ENCODE measurements around the gene FAM174C.

FAM174C gene

DNA sequence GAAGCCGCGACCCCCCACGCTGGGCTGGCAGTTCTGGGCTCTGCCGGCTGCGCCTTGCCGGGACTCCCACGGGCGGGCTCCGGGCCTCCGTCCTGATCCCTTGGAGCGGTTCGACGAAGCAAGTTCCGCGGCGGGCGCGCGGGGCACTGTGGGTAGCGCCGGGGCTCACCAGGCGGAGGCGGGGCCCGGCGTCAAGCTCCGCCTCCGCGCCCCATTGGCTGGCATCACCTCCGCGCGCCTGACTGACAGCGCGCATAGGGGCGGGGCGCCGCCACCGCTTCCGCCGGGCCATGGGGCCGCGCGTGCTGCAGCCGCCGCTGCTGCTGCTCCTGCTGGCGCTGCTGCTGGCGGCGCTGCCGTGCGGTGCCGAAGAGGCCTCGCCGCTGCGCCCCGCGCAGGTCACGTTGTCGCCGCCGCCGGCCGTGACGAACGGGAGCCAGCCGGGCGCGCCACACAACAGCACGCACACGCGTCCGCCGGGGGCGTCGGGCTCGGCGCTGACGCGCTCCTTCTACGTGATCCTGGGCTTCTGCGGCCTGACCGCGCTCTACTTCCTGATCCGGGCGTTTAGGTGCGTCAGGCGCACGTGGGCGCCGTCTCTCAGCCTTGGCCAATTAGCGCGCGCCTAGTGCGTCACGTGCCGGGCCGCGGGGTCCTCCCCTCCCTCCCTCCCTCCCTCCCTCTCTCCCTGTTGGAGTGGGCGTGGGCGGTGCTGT lies at the start of gene FAM174C:
Gene FAM174C (plus strand): TSS at position 271 of the 716 bp plus-strand sequence. CDS start 20 bp downstream, at position 291.
- DNase-seq = peak; percentile 94

DNA sequence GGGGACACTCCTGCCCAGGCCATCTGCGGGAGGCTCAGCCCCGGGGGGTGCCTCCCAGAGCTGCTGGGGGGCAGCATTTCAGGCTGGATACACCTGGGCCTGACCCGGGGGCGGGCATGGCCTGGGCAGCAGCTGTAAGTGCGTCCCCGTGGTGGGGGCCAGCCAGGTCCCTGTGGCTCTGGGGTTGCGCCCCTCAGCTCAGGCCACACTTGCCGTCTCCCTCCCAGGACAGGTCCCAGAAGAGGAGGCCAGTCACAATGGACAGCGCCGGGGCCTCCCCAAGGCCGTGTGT lies 49.2 kb upstream of the FAM174C start:
- no peak for DNase-seq

GRCh38 chr19:1226522-1227303 lies 48.6 kb upstream of the FAM174C start:
- no peak for DNase-seq

- DNase-seq = no peak
Observed at GRCh38 chr19:1227304-1228054, 47.9 kb upstream of the FAM174C start.

DNA sequence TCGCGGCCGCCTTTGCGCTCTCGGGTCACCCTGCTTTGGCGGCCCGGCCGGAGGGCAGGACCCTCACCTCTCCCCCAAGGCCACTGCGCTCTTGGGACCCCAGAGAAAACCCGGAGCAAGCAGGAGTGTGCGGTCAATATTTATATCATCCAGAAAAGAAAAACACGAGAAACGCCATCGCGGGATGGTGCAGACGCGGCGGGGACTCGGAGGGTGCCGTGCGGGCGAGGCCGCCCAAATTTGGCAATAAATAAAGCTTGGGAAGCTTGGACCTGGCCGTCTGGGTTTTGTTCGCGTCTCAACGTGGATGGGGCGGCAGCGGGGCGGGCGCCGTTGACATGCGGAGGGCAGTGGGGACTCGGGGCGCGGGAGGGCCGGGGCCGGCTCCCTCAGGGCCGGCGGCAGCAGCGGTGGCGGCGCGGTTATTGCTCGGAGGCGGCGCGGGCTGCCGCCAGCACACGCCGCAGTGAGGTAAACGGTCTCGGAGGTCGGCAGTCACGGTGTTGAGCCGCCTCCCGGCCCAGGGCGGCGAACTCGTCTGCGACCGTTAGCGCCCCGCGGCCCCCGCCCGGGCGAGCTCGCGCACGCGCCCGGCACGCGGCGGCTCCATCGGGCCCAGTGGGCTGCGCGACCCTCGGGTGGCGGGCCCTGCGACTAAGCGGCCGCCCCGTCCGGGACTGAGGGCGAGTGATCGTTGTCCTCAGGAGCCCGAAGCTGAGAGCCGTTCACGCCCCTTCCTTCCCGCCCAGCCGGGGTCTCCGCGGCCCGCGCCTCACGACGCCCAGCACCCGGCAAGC lies 47.0 kb upstream of the FAM174C start:
- no peak for DNase-seq

DNA sequence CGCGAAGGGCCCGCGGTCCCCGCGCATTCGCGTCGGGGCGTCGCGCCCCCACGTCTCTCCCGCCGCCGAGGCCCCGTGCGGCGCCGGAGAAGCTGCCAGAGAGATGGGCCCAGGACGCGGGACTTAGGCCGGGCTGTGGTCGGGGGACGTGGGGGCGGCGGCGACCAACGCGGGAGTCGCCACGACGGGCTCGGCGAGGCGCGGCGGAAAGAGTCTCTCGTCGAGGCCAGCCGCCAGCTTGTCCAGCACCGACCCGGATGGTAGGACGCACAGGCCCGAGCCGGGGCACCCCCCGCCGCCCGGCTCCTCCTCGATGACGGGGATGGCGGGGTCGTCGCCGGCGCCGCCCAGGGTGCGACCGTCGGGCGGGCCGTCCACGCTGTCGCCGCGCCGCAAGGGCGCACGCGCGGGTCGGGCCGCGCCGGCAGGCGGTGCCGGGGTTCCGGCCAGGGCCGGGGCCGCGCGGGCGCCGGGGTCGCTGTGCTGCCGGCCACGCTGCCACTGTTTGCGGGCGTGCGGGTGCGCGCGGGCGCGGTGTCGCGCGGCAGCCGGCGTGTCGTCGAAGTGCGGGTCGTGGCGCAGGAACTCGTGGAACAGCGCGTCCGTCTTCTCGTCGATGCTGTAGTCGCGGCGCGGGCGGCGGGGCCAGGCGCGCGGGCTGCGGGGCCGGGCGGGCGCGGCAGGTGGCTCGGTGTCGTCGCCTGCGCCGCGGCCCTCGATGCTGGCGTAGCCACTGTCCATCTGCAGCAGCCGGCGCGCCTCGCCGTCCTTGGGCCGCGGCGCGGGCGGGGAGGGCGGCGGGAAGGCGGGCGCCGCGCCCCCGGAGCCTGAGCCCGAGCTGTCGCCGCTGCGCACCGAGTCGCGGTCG lies 46.0 kb upstream of the FAM174C start:
- DNase-seq = no peak

GRCh38 chr19:1229924-1230782 lies 45.2 kb upstream of the FAM174C start:
- no peak for DNase-seq

GRCh38 chr19:1230783-1231489 lies 44.4 kb upstream of the FAM174C start:
- DNase-seq = no peak

- no peak for DNase-seq
Observed at GRCh38 chr19:1231729-1232637, 43.3 kb upstream of the FAM174C start.

DNA sequence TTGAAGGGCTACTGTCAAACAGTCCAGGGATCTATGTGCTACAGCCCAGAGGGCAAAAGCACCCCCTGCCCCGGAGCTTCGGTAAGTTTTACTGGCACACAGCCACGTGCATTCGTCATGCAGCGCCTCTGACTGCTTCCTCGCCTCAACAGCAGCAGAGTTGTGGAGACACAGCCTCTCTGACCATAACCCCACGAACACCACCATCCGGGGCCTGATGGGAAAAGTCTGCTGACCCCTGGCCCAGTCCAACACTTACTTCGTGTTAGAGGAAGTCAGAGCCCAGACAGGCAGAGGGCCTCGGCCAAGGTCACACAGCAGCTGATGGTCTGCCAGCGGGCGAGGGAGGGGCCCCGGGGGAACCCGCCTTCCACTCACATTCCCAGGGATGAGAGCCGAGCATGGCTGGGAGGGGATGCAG lies 42.7 kb upstream of the FAM174C start:
- no peak for DNase-seq

DNA sequence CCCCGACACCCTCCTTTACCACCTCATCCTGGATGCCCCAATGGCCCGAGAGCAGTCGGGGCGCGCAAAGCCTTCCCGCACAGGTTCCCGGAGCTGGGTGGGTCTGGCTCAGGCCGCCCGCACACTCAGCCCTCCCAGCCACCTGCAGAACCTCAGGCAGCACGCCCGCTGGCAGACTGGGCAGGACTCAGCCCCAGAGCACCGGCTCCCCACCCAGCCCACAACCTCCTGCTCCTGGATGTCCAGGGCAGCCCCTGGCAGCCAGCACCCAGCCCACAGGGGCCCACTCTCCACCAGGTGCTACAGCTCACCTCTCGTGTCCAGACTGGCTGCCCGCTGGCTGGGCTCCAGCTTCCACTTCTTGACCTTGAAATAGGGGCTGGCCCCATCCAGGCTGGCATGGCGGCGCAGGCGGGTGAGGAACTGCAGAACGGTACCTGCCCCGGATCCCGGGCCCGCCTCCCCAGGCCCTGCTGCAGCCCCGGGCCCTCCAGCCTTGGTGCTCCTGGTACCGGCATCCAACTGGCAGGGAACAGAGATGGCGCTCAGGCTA lies 42.1 kb upstream of the FAM174C start:
- no peak for DNase-seq

DNA sequence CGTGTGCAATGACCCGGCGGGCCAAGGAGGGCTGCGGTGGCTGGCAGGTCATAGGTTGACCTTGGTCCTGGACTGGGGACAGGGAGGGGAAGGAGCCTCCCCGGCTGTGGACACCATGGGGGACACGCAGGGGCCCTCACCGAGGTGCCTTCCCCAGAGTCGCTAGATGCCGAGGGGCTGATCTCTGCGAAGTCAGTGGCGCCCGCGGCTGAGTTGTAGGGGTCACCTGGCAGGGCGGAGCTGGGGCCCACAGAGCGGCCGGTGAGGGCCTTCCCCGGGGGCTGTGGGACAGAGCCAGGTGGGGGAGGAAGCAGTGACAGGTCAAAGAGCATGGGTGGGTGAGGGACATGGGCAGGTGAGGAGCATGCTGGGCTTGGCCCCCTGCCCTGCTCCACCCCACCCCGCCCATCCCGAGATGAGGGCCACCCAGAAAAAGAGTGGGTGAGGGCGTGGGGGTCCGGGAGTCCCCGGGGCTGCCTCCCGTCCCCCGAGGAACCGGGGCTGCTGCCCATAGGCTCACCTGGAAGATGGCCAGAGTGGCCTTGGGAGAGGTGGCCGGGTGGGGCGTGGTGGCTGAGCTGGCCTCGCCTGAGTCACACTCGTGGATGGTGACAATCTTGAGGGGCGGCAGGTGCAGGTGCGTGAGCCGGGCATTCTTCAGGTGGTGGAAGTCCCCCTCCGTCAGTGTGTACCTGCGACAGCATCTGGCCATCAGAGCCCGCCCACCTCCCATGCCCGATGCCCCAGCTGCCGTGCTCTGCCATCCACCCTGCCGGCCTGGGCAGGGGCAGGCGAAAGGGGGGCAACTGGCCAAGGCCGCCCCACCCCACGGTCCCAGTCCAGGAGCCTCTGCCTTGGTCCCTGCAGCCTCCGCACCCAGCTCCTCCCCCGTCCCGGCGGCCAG lies 41.0 kb upstream of the FAM174C start:
- DNase-seq = no peak

GRCh38 chr19:1234955-1235380 lies 40.4 kb upstream of the FAM174C start:
- no peak for DNase-seq

GRCh38 chr19:1235625-1236538 lies 39.4 kb upstream of the FAM174C start:
- DNase-seq = no peak

DNA sequence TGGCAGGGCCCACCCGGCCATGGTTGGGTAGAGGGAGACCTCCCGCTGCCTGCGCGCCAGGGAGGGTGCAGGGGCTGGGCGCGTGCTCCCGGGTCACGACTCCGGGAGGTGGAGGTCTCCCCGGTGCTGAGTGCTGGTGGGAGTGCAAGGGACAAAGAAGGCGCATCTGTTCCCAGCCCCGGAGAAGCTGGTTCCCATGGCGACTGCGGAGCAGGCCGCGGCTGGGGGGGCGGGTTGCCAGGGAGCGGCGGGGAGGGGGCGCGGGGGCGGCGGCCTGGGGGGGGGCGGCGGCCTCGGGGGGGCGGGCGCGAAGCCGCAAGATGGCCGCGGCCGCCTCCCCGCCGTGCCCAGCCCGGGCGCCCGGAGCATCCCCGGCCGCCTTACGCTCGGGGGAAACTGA lies 38.8 kb upstream of the FAM174C start:
- DNase-seq = no peak

DNA sequence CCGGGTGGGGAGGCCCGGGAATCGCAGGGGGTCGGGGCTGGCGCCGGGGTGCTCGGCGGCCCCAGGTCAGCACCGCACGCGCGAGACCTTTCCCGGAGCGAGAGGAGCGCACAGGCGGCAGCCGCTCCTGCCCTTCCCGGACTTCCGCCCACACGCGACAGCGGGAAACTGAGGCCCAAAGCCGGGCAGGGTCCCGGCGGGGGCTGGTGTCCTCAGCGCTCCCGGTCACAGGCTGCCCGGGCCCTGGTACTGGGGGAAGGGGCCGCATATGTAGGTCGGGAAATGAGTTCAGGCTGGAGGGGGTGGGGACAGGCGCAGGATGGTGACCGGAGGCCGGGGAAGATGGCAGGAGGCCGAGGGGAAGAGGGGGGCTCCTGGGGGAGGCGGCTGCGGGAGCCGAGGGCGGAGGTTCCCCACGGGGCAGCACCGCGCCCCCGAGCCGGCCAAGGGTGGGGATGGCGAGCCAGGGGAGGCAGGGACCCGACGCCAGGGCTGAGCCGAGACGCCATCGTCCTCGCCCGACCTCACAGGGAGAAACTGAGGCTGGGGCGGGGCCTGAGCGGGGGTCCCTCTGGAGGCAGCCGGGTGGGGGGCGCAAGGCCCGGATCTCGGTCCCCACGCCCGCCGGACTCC lies 38.2 kb upstream of the FAM174C start:
- no peak for DNase-seq

Data from GOT3 (cell line).